Neural crest cell (in vitro differentiated cells): ENCODE measurements around the gene PSTPIP1. TPM values are rescaled to one million over a fixed set of nuclear protein-coding genes. Genes with fewer than 3 reads are reported as not detected.

Experiments used
- DNase-seq: peaks from one replicate; pipeline ENCODE4 v3.0.0; 2021; ENCODE audit warnings: low read depth, mixed read lengths, low spot score
- H3K27ac Mint-ChIP-seq: one replicate; pipeline ENCODE4 v1.8.0; 2021; ENCODE audit warnings: mild to moderate bottlenecking, mixed read lengths; ENCODE audit not compliant: unreplicated experiment
- H3K27me3 Mint-ChIP-seq: 2 replicates; pipeline ENCODE4 v1.8.0; 2021; ENCODE audit warnings: low read depth, mild to moderate bottlenecking, mixed read lengths
- H3K36me3 Mint-ChIP-seq: 2 replicates; pipeline ENCODE4 v1.8.0; 2021; ENCODE audit warnings: low read depth, mild to moderate bottlenecking, mixed read lengths
- H3K4me1 Mint-ChIP-seq: 2 replicates; pipeline ENCODE4 v1.8.0; 2021; ENCODE audit warnings: mixed read lengths
- H3K4me3 Mint-ChIP-seq: one replicate; pipeline ENCODE4 v1.8.0; 2021; ENCODE audit warnings: mild to moderate bottlenecking, mixed read lengths
- H3K9me3 Mint-ChIP-seq: 2 replicates; pipeline ENCODE4 v1.8.0; 2021; ENCODE audit warnings: mixed read lengths
- CTCF ChIP-seq: fragments of 200-600 bp; sonication (generic); conservative IDR thresholded peaks from 2 replicates; pipeline ENCODE4 v1.5.0; 2021; ENCODE audit warnings: antibody characterized with exemption, mild to moderate bottlenecking
- total RNA-seq: library from RNA; stranded (reverse); gene quantifications from 2 replicates; pipeline ENCODE4 v1.2.1, GENCODE V29; 2021

PSTPIP1 gene
- total RNA-seq, 1 donor from 2014 or later: 0.84 TPM

GRCh38 chr15:77022646-77023575 is 28.0 kb downstream of the PSTPIP1 start:
- no peak overlapping the region for H3K4me3 Mint-ChIP-seq
- H3K9me3 Mint-ChIP-seq: no peaks in the 10 kb centered on the region
- no peaks in the 10 kb centered on the region for H3K27me3 Mint-ChIP-seq
- no peak overlapping the region for H3K27ac Mint-ChIP-seq
- no peak for DNase-seq
- TF ChIP-seq CTCF: no peak
- H3K4me1 Mint-ChIP-seq: peaks cover 4% of the 10 kb centered on the region
- no peaks in the 10 kb centered on the region for H3K36me3 Mint-ChIP-seq

GRCh38 chr15:77023576-77024272 is 28.8 kb downstream of the PSTPIP1 start:
- DNase-seq: no peak
- Mint-ChIP-seq H3K9me3 (no peaks in the 10 kb centered on the region), H3K27me3 (no peaks in the 10 kb centered on the region), H3K36me3 (no peaks in the 10 kb centered on the region), H3K27ac (no peak overlapping the region), H3K4me1 (peaks cover 4% of the 10 kb centered on the region), H3K4me3 (no peak overlapping the region)
- no peak for TF ChIP-seq CTCF

GRCh38 chr15:77024273-77025082 is 29.6 kb downstream of the PSTPIP1 start:
- H3K27ac Mint-ChIP-seq: no peak overlapping the region
- peak; percentile 97 for TF ChIP-seq CTCF
- H3K27me3 Mint-ChIP-seq: no peaks in the 10 kb centered on the region
- H3K4me3 Mint-ChIP-seq: no peak overlapping the region
- H3K4me1 Mint-ChIP-seq: peaks cover 4% of the 10 kb centered on the region
- peak; percentile 85 for DNase-seq
- no peaks in the 10 kb centered on the region for H3K9me3 Mint-ChIP-seq
- H3K36me3 Mint-ChIP-seq: no peaks in the 10 kb centered on the region

- Mint-ChIP-seq H3K9me3 (no peaks in the 10 kb centered on the region), H3K27me3 (no peaks in the 10 kb centered on the region), H3K4me1 (peaks cover 4% of the 10 kb centered on the region), H3K36me3 (no peaks in the 10 kb centered on the region), H3K4me3 (peak overlapping the region; percentile 40), H3K27ac (no peak overlapping the region)
- no peak for DNase-seq
- TF ChIP-seq CTCF: no peak
Measured at GRCh38 chr15:77025083-77025901, 30.4 kb downstream of the PSTPIP1 start.
